ENCODE measurements around the gene IL4R. TPM values are rescaled to one million over a fixed set of nuclear protein-coding genes. Genes with fewer than 3 reads are reported as not detected.

IL4R gene
- total RNA-seq, 1 donor from 2014 or later: 45.7 TPM

DNA sequence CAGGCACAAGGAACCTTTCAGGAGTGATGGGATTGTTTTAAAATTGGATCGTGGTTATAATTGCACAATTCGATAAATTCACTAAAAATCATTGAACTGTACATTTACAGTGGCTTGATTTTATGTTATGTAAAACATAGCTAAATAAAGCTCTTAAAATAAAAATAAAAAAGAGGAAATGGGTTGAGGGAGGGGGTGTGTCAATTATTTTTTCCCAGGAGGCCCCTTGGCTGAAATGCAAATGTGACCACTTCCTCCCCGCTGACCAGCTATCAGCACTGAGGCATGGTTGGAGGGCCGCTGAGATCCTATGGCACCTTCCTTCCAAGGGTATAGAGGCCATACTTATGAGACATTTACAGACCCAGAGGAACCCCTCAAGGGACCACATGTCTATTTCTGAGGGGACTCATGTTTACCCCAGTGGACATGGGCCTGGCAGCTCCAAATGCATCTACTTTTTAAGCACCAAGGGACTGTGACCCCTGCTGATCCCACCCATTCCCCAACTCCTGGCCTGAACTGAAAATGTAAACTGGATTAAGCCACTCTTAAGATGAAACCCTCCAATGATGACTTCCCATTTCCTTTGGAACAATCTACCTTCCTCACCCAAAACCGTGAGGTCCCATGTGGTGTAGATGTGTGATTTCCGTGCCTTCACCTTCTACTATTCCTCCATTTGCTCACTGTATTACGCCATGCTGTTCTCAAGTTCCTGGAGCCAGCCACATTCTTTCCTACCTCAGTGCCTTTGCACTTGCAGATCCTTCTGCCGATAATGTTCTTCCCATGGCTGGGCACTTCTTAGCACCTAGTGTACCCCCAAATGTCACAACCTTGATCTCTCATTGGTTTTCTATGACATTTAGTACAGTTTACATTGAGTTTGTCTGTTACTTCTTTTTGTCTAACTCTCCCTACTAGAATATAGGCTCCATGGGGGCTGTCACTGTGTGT is 85.4 kb downstream of the IL4R start:
- Mint-ChIP-seq H3K9me3 (ENCODE audit: unreplicated experiment) (no peaks in the 10 kb centered on the region), H3K27ac (ENCODE audit: unreplicated experiment) (no peak overlapping the region), H3K36me3 (ENCODE audit: low read depth, unreplicated experiment) (no peaks in the 10 kb centered on the region), H3K4me1 (ENCODE audit: unreplicated experiment) (no peaks in the 10 kb centered on the region), H3K27me3 (ENCODE audit: unreplicated experiment) (peaks cover 4% of the 10 kb centered on the region), H3K4me3 (ENCODE audit: unreplicated experiment) (no peak overlapping the region)
- DNase-seq (ENCODE audit: low spot score): no peak
- TF ChIP-seq CTCF (IDR thresholded peaks at IDR 0.05; ENCODE audit: unreplicated experiment): no peak

DNA sequence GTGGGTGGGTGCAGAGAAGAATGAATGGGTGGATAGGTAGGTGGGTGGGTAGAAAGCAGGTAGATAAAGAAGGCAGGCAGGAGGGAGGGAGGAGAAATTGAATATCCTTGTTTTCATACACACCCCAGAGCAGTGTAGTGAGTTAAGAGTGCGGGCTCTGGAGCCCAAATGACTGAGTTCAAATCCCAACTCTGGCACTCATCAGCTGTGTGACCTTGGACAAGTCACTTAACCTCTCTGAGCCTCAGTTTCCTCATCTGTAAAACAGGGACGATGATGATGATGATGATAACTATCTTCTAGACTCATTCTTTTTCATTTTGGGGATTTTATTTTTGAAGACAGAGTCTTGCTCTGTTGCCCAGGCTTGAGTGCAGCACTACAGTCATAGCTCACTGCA is 86.2 kb downstream of the IL4R start:
- Mint-ChIP-seq H3K36me3 (ENCODE audit: low read depth, unreplicated experiment) (no peaks in the 10 kb centered on the region), H3K4me1 (ENCODE audit: unreplicated experiment) (no peaks in the 10 kb centered on the region), H3K9me3 (ENCODE audit: unreplicated experiment) (no peaks in the 10 kb centered on the region), H3K4me3 (ENCODE audit: unreplicated experiment) (no peak overlapping the region), H3K27ac (ENCODE audit: unreplicated experiment) (no peak overlapping the region), H3K27me3 (ENCODE audit: unreplicated experiment) (peaks cover 4% of the 10 kb centered on the region)
- no peak for TF ChIP-seq CTCF (IDR thresholded peaks at IDR 0.05; ENCODE audit: unreplicated experiment)
- no peak for DNase-seq (ENCODE audit: low spot score)

- no peak for TF ChIP-seq CTCF (IDR thresholded peaks at IDR 0.05; ENCODE audit: unreplicated experiment)
- Mint-ChIP-seq H3K4me3 (ENCODE audit: unreplicated experiment) (no peak overlapping the region), H3K27ac (ENCODE audit: unreplicated experiment) (no peak overlapping the region)
These were observed 87.2 kb downstream of the IL4R start for GRCh38 chr16:27400751-27401620.

DNA sequence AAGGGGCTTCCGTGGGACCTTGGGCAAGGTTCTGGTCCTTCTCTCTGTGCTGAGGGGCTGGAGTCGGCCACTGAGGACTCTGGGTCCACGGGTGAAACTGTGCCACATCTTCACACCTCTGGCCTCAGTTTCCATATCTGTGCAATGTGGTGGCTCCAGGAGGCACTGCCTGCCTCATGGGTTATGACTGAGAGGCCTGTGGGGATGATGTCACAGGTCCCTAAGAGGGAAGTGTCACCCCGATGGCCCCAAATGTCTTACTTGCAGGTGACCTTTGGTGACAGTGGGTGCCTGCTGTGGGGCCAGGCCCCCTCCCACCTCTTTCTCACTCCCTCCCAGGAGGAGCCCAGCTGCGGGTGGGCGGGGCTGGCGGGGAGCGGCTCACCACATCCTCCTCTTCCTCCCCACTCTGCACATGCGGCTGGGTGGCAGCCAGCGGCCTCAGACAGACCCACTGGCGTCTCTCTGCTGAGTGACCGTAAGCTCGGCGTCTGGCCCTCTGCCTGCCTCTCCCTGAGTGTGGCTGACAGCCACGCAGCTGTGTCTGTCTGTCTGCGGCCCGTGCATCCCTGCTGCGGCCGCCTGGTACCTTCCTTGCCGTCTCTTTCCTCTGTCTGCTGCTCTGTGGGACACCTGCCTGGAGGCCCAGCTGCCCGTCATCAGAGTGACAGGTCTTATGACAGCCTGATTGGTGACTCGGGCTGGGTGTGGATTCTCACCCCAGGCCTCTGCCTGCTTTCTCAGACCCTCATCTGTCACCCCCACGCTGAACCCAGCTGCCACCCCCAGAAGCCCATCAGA is 88.2 kb downstream of the IL4R start, which contains the start of gene IL21R:
IL21R (plus strand) TSS at position 407 of the 801 bp plus-strand sequence. CDS start 27,898 bp downstream, outside the sequence.
- TF ChIP-seq CTCF (IDR thresholded peaks at IDR 0.05; ENCODE audit: unreplicated experiment): no peak
- H3K4me1 Mint-ChIP-seq (ENCODE audit: unreplicated experiment): no peaks in the 10 kb centered on the region
- no peaks in the 10 kb centered on the region for H3K36me3 Mint-ChIP-seq (ENCODE audit: low read depth, unreplicated experiment)
- no peak for DNase-seq (ENCODE audit: low spot score)
- H3K27ac Mint-ChIP-seq (ENCODE audit: unreplicated experiment): no peak within 1 kb of the TSS
- H3K9me3 Mint-ChIP-seq (ENCODE audit: unreplicated experiment): no peaks in the 10 kb centered on the region
- H3K27me3 Mint-ChIP-seq (ENCODE audit: unreplicated experiment): peaks cover 2% of the 10 kb centered on the region
- no peak within 1 kb of the TSS for H3K4me3 Mint-ChIP-seq (ENCODE audit: unreplicated experiment)

More at GRCh38 chr16:27400751-27401620, 87.2 kb downstream of the IL4R start:
- H3K4me1 Mint-ChIP-seq (ENCODE audit: unreplicated experiment): no peaks in the 10 kb centered on the region
- no peak for DNase-seq (ENCODE audit: low spot score)
- no peaks in the 10 kb centered on the region for H3K9me3 Mint-ChIP-seq (ENCODE audit: unreplicated experiment)
- H3K27me3 Mint-ChIP-seq (ENCODE audit: unreplicated experiment): peaks cover 2% of the 10 kb centered on the region
- H3K36me3 Mint-ChIP-seq (ENCODE audit: low read depth, unreplicated experiment): no peaks in the 10 kb centered on the region
